ENCODE results near the gene ART1. TPM values are rescaled to one million over a fixed set of nuclear protein-coding genes. Genes with fewer than 3 reads are reported as not detected.

The ART1 gene
- total and polyA plus RNA-seq, 2 donors = 0.02 TPM; not detected in 1

GRCh38 chr11:3613998-3614741, 30.8 kb upstream of the ART1 start:
- Histone ChIP-seq H3K9me3 (ENCODE audit: control insufficient read depth in 2 of 2, insufficient read depth in 1 of 2, low read length in 1 of 2) (no peaks in the 10 kb centered on the region), H3K27me3 (ENCODE audit: control insufficient read depth in 2 of 2, insufficient read depth in 1 of 2, low read length in 1 of 2) (peaks cover 0 to 2% of the 10 kb centered on the region in 2 donors), H3K4me1 (ENCODE audit: control insufficient read depth in 2 of 2, insufficient read depth in 2 of 2, low read length in 2 of 2) (peaks cover 0 to 14% of the 10 kb centered on the region in 2 donors), H3K36me3 (ENCODE audit: control insufficient read depth in 2 of 2, insufficient read depth in 2 of 2, low read length in 1 of 2) (no peaks in the 10 kb centered on the region), H3K4me3 (ENCODE audit: low read length in 2 of 2) (no peak overlapping the region), H3K27ac (ENCODE audit: low read depth in 1 of 2, low read length in 1 of 2) (no peak overlapping the region)
- DNase-seq (ENCODE audit: low read depth in 6 of 9, low spot score in 9 of 9) = peak in 2 of 9 donors; percentile 3 to 13
- 23% methylated on average over 10 of the region's 10 CpGs for WGBS

GRCh38 chr11:3614742-3615171, 30.2 kb upstream of the ART1 start:
- Histone ChIP-seq H3K27me3 (ENCODE audit: control insufficient read depth in 2 of 2, insufficient read depth in 1 of 2, low read length in 1 of 2) (peaks cover 0 to 2% of the 10 kb centered on the region in 2 donors), H3K36me3 (ENCODE audit: control insufficient read depth in 2 of 2, insufficient read depth in 2 of 2, low read length in 1 of 2) (no peaks in the 10 kb centered on the region), H3K4me3 (ENCODE audit: low read length in 2 of 2) (no peak overlapping the region), H3K4me1 (ENCODE audit: control insufficient read depth in 2 of 2, insufficient read depth in 2 of 2, low read length in 2 of 2) (peaks cover 0 to 14% of the 10 kb centered on the region in 2 donors), H3K9me3 (ENCODE audit: control insufficient read depth in 2 of 2, insufficient read depth in 1 of 2, low read length in 1 of 2) (no peaks in the 10 kb centered on the region), H3K27ac (ENCODE audit: low read depth in 1 of 2, low read length in 1 of 2) (no peak overlapping the region)
- 24% methylated on average over 5 of the region's 5 CpGs for WGBS
- DNase-seq (ENCODE audit: low read depth in 6 of 9, low spot score in 9 of 9) = peak in 4 of 9 donors; percentile 6 to 33 (median 16)

- Histone ChIP-seq H3K4me3 (ENCODE audit: low read length in 2 of 2) (no peak overlapping the region), H3K4me1 (ENCODE audit: control insufficient read depth in 2 of 2, insufficient read depth in 2 of 2, low read length in 2 of 2) (peaks cover 0 to 14% of the 10 kb centered on the region in 2 donors), H3K27me3 (ENCODE audit: control insufficient read depth in 2 of 2, insufficient read depth in 1 of 2, low read length in 1 of 2) (peaks cover 0 to 2% of the 10 kb centered on the region in 2 donors), H3K27ac (ENCODE audit: low read depth in 1 of 2, low read length in 1 of 2) (no peak overlapping the region), H3K9me3 (ENCODE audit: control insufficient read depth in 2 of 2, insufficient read depth in 1 of 2, low read length in 1 of 2) (no peaks in the 10 kb centered on the region), H3K36me3 (ENCODE audit: control insufficient read depth in 2 of 2, insufficient read depth in 2 of 2, low read length in 1 of 2) (no peaks in the 10 kb centered on the region)
- DNase-seq (ENCODE audit: low read depth in 6 of 9, low spot score in 9 of 9) = no peak
- 96% methylated on average over 6 of the region's 6 CpGs for WGBS
These were observed 28.9 kb upstream of the ART1 start for GRCh38 chr11:3615998-3616397.

GRCh38 chr11:3616721-3617460, 28.0 kb upstream of the ART1 start:
- WGBS = 88% methylated on average over 25 of the region's 25 CpGs
- Histone ChIP-seq H3K27ac (ENCODE audit: low read depth in 1 of 2, low read length in 1 of 2) (no peak overlapping the region), H3K4me3 (ENCODE audit: low read length in 2 of 2) (no peak overlapping the region), H3K9me3 (ENCODE audit: control insufficient read depth in 2 of 2, insufficient read depth in 1 of 2, low read length in 1 of 2) (no peaks in the 10 kb centered on the region), H3K27me3 (ENCODE audit: control insufficient read depth in 2 of 2, insufficient read depth in 1 of 2, low read length in 1 of 2) (peaks cover 0 to 2% of the 10 kb centered on the region in 2 donors), H3K4me1 (ENCODE audit: control insufficient read depth in 2 of 2, insufficient read depth in 2 of 2, low read length in 2 of 2) (peaks cover 0 to 14% of the 10 kb centered on the region in 2 donors), H3K36me3 (ENCODE audit: control insufficient read depth in 2 of 2, insufficient read depth in 2 of 2, low read length in 1 of 2) (no peaks in the 10 kb centered on the region)
- no peak for DNase-seq (ENCODE audit: low read depth in 6 of 9, low spot score in 9 of 9)

- Histone ChIP-seq H3K27ac (ENCODE audit: low read depth in 1 of 2, low read length in 1 of 2) (no peak overlapping the region), H3K4me1 (ENCODE audit: control insufficient read depth in 2 of 2, insufficient read depth in 2 of 2, low read length in 2 of 2) (peaks cover 0 to 14% of the 10 kb centered on the region in 2 donors), H3K36me3 (ENCODE audit: control insufficient read depth in 2 of 2, insufficient read depth in 2 of 2, low read length in 1 of 2) (no peaks in the 10 kb centered on the region), H3K4me3 (ENCODE audit: low read length in 2 of 2) (no peak overlapping the region), H3K27me3 (ENCODE audit: control insufficient read depth in 2 of 2, insufficient read depth in 1 of 2, low read length in 1 of 2) (peaks cover 0 to 2% of the 10 kb centered on the region in 2 donors), H3K9me3 (ENCODE audit: control insufficient read depth in 2 of 2, insufficient read depth in 1 of 2, low read length in 1 of 2) (no peaks in the 10 kb centered on the region)
- 91% methylated on average over 8 of the region's 8 CpGs for WGBS
- no peak for DNase-seq (ENCODE audit: low read depth in 6 of 9, low spot score in 9 of 9)
These were observed 26.9 kb upstream of the ART1 start for GRCh38 chr11:3617990-3618389.

- Histone ChIP-seq H3K4me1 (ENCODE audit: control insufficient read depth in 2 of 2, insufficient read depth in 2 of 2, low read length in 2 of 2) (no peaks in the 10 kb centered on the region), H3K4me3 (ENCODE audit: low read length in 2 of 2) (no peak overlapping the region), H3K27ac (ENCODE audit: low read depth in 1 of 2, low read length in 1 of 2) (no peak overlapping the region), H3K9me3 (ENCODE audit: control insufficient read depth in 2 of 2, insufficient read depth in 1 of 2, low read length in 1 of 2) (peaks cover 0 to 3% of the 10 kb centered on the region in 2 donors), H3K36me3 (ENCODE audit: control insufficient read depth in 2 of 2, insufficient read depth in 2 of 2, low read length in 1 of 2) (no peaks in the 10 kb centered on the region), H3K27me3 (ENCODE audit: control insufficient read depth in 2 of 2, insufficient read depth in 1 of 2, low read length in 1 of 2) (no peaks in the 10 kb centered on the region)
- 87% methylated on average over 4 of the region's 4 CpGs for WGBS
- DNase-seq (ENCODE audit: low read depth in 6 of 9, low spot score in 9 of 9) = no peak
These were observed 22.4 kb upstream of the ART1 start for GRCh38 chr11:3622521-3622920.

- 93% methylated on average over 5 of the region's 5 CpGs for WGBS
- DNase-seq (ENCODE audit: low read depth in 6 of 9, low spot score in 9 of 9) = no peak
These were observed 21.8 kb upstream of the ART1 start for GRCh38 chr11:3623121-3623520.

GRCh38 chr11:3623767-3624458, 21.0 kb upstream of the ART1 start:
- DNase-seq (ENCODE audit: low read depth in 6 of 9, low spot score in 9 of 9) = no peak
- Histone ChIP-seq H3K27ac (ENCODE audit: low read depth in 1 of 2, low read length in 1 of 2) (no peak overlapping the region), H3K4me1 (ENCODE audit: control insufficient read depth in 2 of 2, insufficient read depth in 2 of 2, low read length in 2 of 2) (no peaks in the 10 kb centered on the region), H3K4me3 (ENCODE audit: low read length in 2 of 2) (no peak overlapping the region), H3K9me3 (ENCODE audit: control insufficient read depth in 2 of 2, insufficient read depth in 1 of 2, low read length in 1 of 2) (peaks cover 0 to 3% of the 10 kb centered on the region in 2 donors), H3K27me3 (ENCODE audit: control insufficient read depth in 2 of 2, insufficient read depth in 1 of 2, low read length in 1 of 2) (no peaks in the 10 kb centered on the region), H3K36me3 (ENCODE audit: control insufficient read depth in 2 of 2, insufficient read depth in 2 of 2, low read length in 1 of 2) (no peaks in the 10 kb centered on the region)
- 73% methylated on average over 8 of the region's 8 CpGs for WGBS

More at GRCh38 chr11:3623121-3623520, 21.8 kb upstream of the ART1 start:
- Histone ChIP-seq H3K27ac (ENCODE audit: low read depth in 1 of 2, low read length in 1 of 2) (no peak overlapping the region), H3K36me3 (ENCODE audit: control insufficient read depth in 2 of 2, insufficient read depth in 2 of 2, low read length in 1 of 2) (no peaks in the 10 kb centered on the region), H3K4me3 (ENCODE audit: low read length in 2 of 2) (no peak overlapping the region), H3K27me3 (ENCODE audit: control insufficient read depth in 2 of 2, insufficient read depth in 1 of 2, low read length in 1 of 2) (no peaks in the 10 kb centered on the region), H3K4me1 (ENCODE audit: control insufficient read depth in 2 of 2, insufficient read depth in 2 of 2, low read length in 2 of 2) (no peaks in the 10 kb centered on the region), H3K9me3 (ENCODE audit: control insufficient read depth in 2 of 2, insufficient read depth in 1 of 2, low read length in 1 of 2) (peaks cover 0 to 3% of the 10 kb centered on the region in 2 donors)
